Breast epithelium (tissue), 4 donors: ENCODE data around the gene MET. TPM values are rescaled to one million over a fixed set of nuclear protein-coding genes. Genes with fewer than 3 reads are reported as not detected.

Experiments
- DNase-seq, 2 donors: peaks; one replicate each; pipeline ENCODE4 v3.0.0-alpha.2; 2019; ENCODE audit warnings: low spot score in 2 of 2
- H3K27ac ChIP-seq, 2 donors: fragments of 200-600 bp; sonication (generic) in 1 of 2; one replicate each; pipeline ENCODE4 v1.5.1; 2016 to 2019; ENCODE audit warnings: mild to moderate bottlenecking in 1 of 2
- H3K27me3 ChIP-seq, 2 donors: fragments of 200-600 bp; sonication (generic) in 1 of 2; one replicate each; pipeline versions ENCODE4 v1.5.1 to v1.6.0; 2017 to 2019; ENCODE audit warnings: control low read depth in 1 of 2, mild to moderate bottlenecking in 1 of 2
- H3K36me3 ChIP-seq: fragments of 200-600 bp; one replicate; pipeline ENCODE4 v1.5.1; 2019
- H3K4me1 ChIP-seq, 2 donors: fragments of 200-600 bp; sonication (generic); one replicate each; pipeline ENCODE4 v1.5.1; 2016 to 2019; ENCODE audit warnings: control low read depth in 1 of 2
- H3K4me3 ChIP-seq, 3 donors: fragments of 200-600 bp; sonication (generic); 1 replicate in 2 of 3; 2 replicates in 1 of 3; pipeline ENCODE4 v1.5.1; 2016 to 2019; ENCODE audit warnings: mild to moderate bottlenecking in 3 of 3, moderate library complexity in 2 of 3
- H3K9me3 ChIP-seq, 2 donors: fragments of 200-600 bp; sonication (generic) in 1 of 2; one replicate each; pipeline ENCODE4 v1.5.1; 2016 to 2019; ENCODE audit warnings: control low read depth in 1 of 2
- POLR2A ChIP-seq: fragments of 450-650 bp; IDR thresholded peaks from one replicate; pipeline ENCODE4 v1.6.1; 2016; ENCODE audit warnings: antibody characterized with exemption, mild to moderate bottlenecking, moderate library complexity
- POLR2AphosphoS5 ChIP-seq, 3 donors: sonication (generic); formaldehyde crosslinking; IDR thresholded peaks; one replicate each; pipeline ENCODE4 v1.6.1; 2017; ENCODE audit warnings: antibody characterized with exemption in 3 of 3
- intact Hi-C: fragments of 100-400 bp; cut with DNase I; formaldehyde crosslinking; loops from one replicate; pipeline ENCODE4 v1.15.1; 2023; ENCODE audit warnings: low total_unique reads
- total RNA-seq, 3 donors: library from RNA; depleted of rRNA; stranded (reverse); fragments of >200 nt; gene quantifications; one replicate each; pipeline ENCODE4 v1.1.0, GENCODE V29; 2016
- TF ChIP-seq, protein P1 (sequence below), 3 donors: fragments of 450-650 bp; IDR thresholded peaks; one replicate each; pipeline ENCODE4 v1.5.1; 2016 to 2017; ENCODE audit warnings: antibody characterized with exemption in 3 of 3, mild to moderate bottlenecking in 3 of 3, moderate library complexity in 3 of 3

The MET gene
- total RNA-seq, 3 donors from 2014 or later = 25.8 to 85.6 (median 40.6) TPM

DNA sequence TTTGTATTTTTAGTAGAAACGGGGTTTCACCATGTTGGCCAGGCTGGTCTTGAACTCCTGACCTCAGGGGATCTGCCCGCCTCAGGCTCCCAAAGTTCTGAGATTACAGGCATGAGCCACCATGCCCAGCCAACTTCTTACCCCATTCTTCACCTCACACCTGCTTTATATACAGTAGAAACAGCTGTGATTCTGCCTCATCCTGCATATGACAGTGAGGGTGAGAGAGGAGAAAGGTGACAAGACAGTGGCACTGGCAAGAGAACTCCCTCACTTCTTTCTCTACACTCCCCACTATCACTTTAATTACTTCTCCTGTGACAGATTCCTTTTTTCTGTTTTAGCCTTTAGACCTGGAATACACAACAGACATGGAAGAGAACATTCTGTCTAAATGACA, 128.6 kb downstream of the MET start:
- Histone ChIP-seq H3K4me3 (no peak overlapping the region), H3K27ac (peak overlapping the region in 1 of 2 donors; percentile 2), H3K36me3 (no peaks in the 10 kb centered on the region), H3K4me1 (peaks cover 0 to 5% of the 10 kb centered on the region in 2 donors), H3K9me3 (no peaks in the 10 kb centered on the region), H3K27me3 (no peaks in the 10 kb centered on the region)
- no peak for TF ChIP-seq POLR2A
- TF ChIP-seq, protein P1, sequence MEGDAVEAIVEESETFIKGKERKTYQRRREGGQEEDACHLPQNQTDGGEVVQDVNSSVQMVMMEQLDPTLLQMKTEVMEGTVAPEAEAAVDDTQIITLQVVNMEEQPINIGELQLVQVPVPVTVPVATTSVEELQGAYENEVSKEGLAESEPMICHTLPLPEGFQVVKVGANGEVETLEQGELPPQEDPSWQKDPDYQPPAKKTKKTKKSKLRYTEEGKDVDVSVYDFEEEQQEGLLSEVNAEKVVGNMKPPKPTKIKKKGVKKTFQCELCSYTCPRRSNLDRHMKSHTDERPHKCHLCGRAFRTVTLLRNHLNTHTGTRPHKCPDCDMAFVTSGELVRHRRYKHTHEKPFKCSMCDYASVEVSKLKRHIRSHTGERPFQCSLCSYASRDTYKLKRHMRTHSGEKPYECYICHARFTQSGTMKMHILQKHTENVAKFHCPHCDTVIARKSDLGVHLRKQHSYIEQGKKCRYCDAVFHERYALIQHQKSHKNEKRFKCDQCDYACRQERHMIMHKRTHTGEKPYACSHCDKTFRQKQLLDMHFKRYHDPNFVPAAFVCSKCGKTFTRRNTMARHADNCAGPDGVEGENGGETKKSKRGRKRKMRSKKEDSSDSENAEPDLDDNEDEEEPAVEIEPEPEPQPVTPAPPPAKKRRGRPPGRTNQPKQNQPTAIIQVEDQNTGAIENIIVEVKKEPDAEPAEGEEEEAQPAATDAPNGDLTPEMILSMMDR (IDR thresholded peaks at IDR 0.05) = no peak
- no peak for TF ChIP-seq POLR2AphosphoS5 (IDR thresholded peaks at IDR 0.05)
- no peak for DNase-seq
- intact Hi-C loops = loop anchor here (10.0 kb wide), 2 partner anchors 136 to 206 kb away; no protein-coding TSS in a partner anchor

DNA sequence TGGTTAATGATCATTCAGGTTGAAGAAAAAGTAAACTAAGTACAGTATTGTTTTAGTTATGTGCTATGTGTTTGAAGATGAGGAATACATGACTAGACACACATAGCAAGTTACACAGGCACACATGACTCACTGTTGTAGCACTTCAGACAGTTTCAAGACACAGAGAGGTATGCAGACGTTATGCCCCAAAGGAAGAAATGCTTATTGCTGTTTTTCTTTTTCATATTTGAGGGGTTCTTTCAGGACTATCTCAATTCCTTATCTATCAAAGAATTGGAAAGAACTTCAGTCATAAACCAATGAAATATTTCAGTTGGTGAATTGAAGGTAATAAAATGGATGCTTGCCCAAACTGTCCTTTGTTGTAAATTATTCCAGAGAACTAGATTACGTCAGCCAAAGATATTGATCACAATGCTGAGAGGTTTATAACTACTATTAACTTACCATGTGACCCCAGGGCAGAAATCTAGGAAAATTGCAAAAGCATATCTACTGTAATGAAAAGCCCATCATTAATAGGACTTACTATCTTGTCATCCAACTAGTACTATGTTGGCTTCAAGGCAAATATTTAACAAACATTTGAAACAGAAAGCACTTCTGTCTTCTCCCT, 129.2 kb downstream of the MET start:
- Histone ChIP-seq H3K27me3 (no peaks in the 10 kb centered on the region), H3K27ac (peak overlapping the region in 1 of 2 donors; percentile 2), H3K4me1 (peaks cover 0 to 5% of the 10 kb centered on the region in 2 donors), H3K4me3 (no peak overlapping the region), H3K9me3 (no peaks in the 10 kb centered on the region), H3K36me3 (no peaks in the 10 kb centered on the region)
- intact Hi-C loops = loop anchor here (10.0 kb wide), 2 partner anchors 136 to 206 kb away; no protein-coding TSS in a partner anchor
- no peak for TF ChIP-seq POLR2AphosphoS5 (IDR thresholded peaks at IDR 0.05)
- no peak for TF ChIP-seq POLR2A
- TF ChIP-seq, protein P1 (IDR thresholded peaks at IDR 0.05) = no peak
- no peak for DNase-seq

DNA sequence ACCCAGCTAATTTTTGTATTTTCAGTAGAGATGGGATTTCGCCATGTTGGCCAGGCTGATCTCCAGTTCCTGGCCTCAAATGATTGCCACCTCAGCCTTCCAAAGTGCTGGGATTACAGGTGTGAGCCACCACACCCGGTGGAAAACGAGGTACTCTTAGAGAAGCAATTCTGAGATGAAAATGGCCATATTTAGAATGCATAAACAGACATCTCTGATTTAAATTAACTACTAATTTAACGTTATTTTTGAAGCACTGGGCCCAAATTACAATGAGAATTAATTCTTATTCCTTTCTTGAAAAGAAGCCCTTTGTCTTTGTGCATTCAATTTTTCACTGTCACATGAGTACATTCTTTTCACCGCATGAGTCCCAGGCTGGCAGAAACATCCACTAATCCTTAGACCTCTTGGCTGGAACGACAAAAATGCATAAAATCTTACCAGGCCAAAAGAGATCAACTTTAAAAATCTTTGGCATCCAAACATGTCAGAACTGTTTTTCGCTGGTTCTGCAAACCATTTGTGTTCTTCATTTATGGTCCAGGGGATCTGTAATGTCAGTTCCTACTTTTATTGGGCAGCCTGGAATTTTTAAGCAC, 130.2 kb downstream of the MET start:
- Histone ChIP-seq H3K4me3 (no peak overlapping the region), H3K36me3 (no peaks in the 10 kb centered on the region), H3K9me3 (no peaks in the 10 kb centered on the region), H3K4me1 (peaks cover 0 to 5% of the 10 kb centered on the region in 2 donors), H3K27ac (peak overlapping the region; percentile 0 to 60), H3K27me3 (no peaks in the 10 kb centered on the region)
- peak in 1 of 2 donors; percentile 45 for DNase-seq
- no peak for TF ChIP-seq POLR2A
- TF ChIP-seq POLR2AphosphoS5 (IDR thresholded peaks at IDR 0.05) = no peak
- TF ChIP-seq, protein P1 (IDR thresholded peaks at IDR 0.05) = no peak
- intact Hi-C loops = loop anchor here (10.0 kb wide), 2 partner anchors 137 to 207 kb away; no protein-coding TSS in a partner anchor

DNA sequence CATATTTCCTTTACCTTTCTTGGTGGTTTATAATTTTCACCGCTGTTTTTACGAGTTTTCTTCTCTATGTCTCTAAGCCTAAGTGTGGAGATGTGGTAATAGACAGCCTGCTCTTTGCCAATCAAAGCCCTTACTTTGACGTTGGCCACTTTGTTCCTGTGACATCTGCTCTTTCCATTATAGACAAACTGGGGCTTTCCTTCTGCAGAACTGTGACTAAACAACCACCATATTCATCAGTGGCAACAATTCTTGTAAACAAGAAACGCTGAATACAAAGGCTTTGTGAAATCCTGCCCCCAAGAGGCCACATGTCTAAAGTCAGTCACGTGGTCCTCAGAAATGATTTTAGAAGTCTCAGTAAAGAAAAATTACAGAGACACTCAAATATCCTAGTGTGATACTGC, 130.8 kb downstream of the MET start:
- intact Hi-C loops = loop anchor here (10.0 kb wide), 2 partner anchors 138 to 208 kb away; no protein-coding TSS in a partner anchor
- TF ChIP-seq POLR2A = no peak
- TF ChIP-seq, protein P1 (IDR thresholded peaks at IDR 0.05) = peak in 2 of 3 donors; percentile 10 to 30
- TF ChIP-seq POLR2AphosphoS5 (IDR thresholded peaks at IDR 0.05) = no peak
- no peak for DNase-seq
- H3K27me3 ChIP-seq = no peaks in the 10 kb centered on the region
- H3K4me1 ChIP-seq = peaks cover 0 to 5% of the 10 kb centered on the region in 2 donors
- H3K27ac ChIP-seq = peak overlapping the region; percentile 0 to 60
- H3K9me3 ChIP-seq = no peaks in the 10 kb centered on the region
- no peak overlapping the region for H3K4me3 ChIP-seq
- H3K36me3 ChIP-seq = no peaks in the 10 kb centered on the region

DNA sequence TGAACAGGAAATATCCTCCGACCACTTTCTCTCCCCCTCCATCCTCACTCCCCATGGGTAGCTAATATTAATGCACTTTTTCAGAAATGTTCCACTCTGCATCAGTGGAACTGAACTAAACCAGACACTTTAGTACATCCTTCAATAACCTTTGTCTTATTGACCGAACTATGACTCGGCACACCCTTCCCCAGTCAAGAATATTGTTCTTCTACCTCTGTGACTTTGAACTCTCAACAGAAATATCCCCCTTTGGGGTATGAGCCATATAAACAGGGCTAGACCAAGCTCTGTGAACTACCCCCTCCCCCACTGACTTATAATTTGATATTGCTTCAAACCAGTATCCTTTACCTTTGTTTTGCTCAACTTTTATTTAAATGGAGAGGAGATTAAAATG, 132.5 kb downstream of the MET start:
- Histone ChIP-seq H3K4me1 (peaks cover 0 to 5% of the 10 kb centered on the region in 2 donors), H3K9me3 (no peaks in the 10 kb centered on the region), H3K4me3 (no peak overlapping the region), H3K36me3 (no peaks in the 10 kb centered on the region), H3K27me3 (no peaks in the 10 kb centered on the region), H3K27ac (no peak overlapping the region)
- intact Hi-C loops = loop anchor here (10.0 kb wide), 2 partner anchors 140 to 210 kb away; no protein-coding TSS in a partner anchor
- no peak for DNase-seq
- TF ChIP-seq POLR2AphosphoS5 (IDR thresholded peaks at IDR 0.05) (no peak), POLR2A (no peak)
- TF ChIP-seq, protein P1 (IDR thresholded peaks at IDR 0.05) = no peak
